Neural crest cell (in vitro differentiated cells): ENCODE results near the gene ATXN7. TPM values are rescaled to one million over a fixed set of nuclear protein-coding genes. Genes with fewer than 3 reads are reported as not detected.

ENCODE experiments used
- DNase-seq: peaks from one replicate; pipeline ENCODE4 v3.0.0; 2021; ENCODE audit warnings: low read depth, mixed read lengths, low spot score
- H3K27ac Mint-ChIP-seq: one replicate; pipeline ENCODE4 v1.8.0; 2021; ENCODE audit warnings: mild to moderate bottlenecking, mixed read lengths; ENCODE audit not compliant: unreplicated experiment
- H3K27me3 Mint-ChIP-seq: 2 replicates; pipeline ENCODE4 v1.8.0; 2021; ENCODE audit warnings: low read depth, mild to moderate bottlenecking, mixed read lengths
- H3K36me3 Mint-ChIP-seq: 2 replicates; pipeline ENCODE4 v1.8.0; 2021; ENCODE audit warnings: low read depth, mild to moderate bottlenecking, mixed read lengths
- H3K4me1 Mint-ChIP-seq: 2 replicates; pipeline ENCODE4 v1.8.0; 2021; ENCODE audit warnings: mixed read lengths
- H3K4me3 Mint-ChIP-seq: one replicate; pipeline ENCODE4 v1.8.0; 2021; ENCODE audit warnings: mild to moderate bottlenecking, mixed read lengths
- H3K9me3 Mint-ChIP-seq: 2 replicates; pipeline ENCODE4 v1.8.0; 2021; ENCODE audit warnings: mixed read lengths
- CTCF ChIP-seq: fragments of 200-600 bp; sonication (generic); conservative IDR thresholded peaks from 2 replicates; pipeline ENCODE4 v1.5.0; 2021; ENCODE audit warnings: antibody characterized with exemption, mild to moderate bottlenecking
- total RNA-seq: library from RNA; stranded (reverse); gene quantifications from 2 replicates; pipeline ENCODE4 v1.2.1, GENCODE V29; 2021

Gene ATXN7
- total RNA-seq, 1 donor from 2014 or later = 21.7 TPM

DNA sequence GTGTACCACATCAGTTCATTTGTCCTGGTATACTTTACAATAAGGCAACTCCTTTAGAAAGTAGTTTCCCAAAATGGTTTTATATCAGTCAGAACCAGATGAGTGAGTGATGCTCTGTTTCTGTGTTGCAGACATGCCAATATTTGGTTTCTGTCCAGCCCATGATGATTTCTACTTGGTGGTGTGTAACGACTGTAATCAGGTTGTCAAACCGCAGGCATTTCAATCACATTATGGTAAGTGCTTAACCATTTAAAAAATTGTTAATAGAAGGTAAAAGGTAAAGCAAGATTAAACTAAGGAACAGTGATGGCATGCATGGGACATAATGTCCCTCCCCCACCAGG lies 88.6 kb downstream of the ATXN7 start:
- no peak for TF ChIP-seq CTCF
- Mint-ChIP-seq H3K27me3 (no peaks in the 10 kb centered on the region), H3K4me3 (no peak overlapping the region), H3K4me1 (peaks cover 28% of the 10 kb centered on the region), H3K9me3 (no peaks in the 10 kb centered on the region), H3K36me3 (peaks cover 8% of the 10 kb centered on the region), H3K27ac (no peak overlapping the region)
- no peak for DNase-seq

DNA sequence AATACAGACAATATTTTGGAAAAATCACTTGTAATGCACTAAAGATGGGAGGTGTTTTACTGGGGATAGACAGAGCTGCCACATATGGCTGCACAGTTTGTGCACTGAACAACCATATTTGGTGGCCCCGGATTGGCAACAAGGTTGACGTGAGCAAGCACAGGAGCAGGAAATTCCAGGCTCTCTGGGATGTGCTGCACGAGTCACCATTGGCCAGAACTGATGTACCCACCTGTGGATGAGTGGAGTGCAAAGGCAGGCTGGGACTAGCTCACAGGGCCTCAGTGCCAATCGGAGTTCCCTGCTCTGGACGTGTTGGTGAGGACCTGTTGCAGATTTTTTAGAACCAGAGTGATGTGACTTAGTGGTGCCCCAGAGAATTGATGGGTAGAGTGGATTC lies 90.5 kb downstream of the ATXN7 start:
- H3K9me3 Mint-ChIP-seq = no peaks in the 10 kb centered on the region
- TF ChIP-seq CTCF = no peak

GRCh38 chr3:63955036-63955650 lies 91.5 kb downstream of the ATXN7 start:
- peak overlapping the region; percentile 48 for H3K27ac Mint-ChIP-seq
- H3K9me3 Mint-ChIP-seq = no peaks in the 10 kb centered on the region
- peaks cover 8% of the 10 kb centered on the region for H3K36me3 Mint-ChIP-seq
- H3K27me3 Mint-ChIP-seq = no peaks in the 10 kb centered on the region
- no peak overlapping the region for H3K4me3 Mint-ChIP-seq
- no peak for TF ChIP-seq CTCF
- no peak for DNase-seq
- peaks cover 18% of the 10 kb centered on the region for H3K4me1 Mint-ChIP-seq

More for the DNA sequence above, 90.5 kb downstream of the ATXN7 start:
- DNase-seq = no peak
- no peak overlapping the region for H3K4me3 Mint-ChIP-seq
- H3K27ac Mint-ChIP-seq = no peak overlapping the region
- H3K36me3 Mint-ChIP-seq = peaks cover 8% of the 10 kb centered on the region
- no peaks in the 10 kb centered on the region for H3K27me3 Mint-ChIP-seq
- H3K4me1 Mint-ChIP-seq = peaks cover 17% of the 10 kb centered on the region

DNA sequence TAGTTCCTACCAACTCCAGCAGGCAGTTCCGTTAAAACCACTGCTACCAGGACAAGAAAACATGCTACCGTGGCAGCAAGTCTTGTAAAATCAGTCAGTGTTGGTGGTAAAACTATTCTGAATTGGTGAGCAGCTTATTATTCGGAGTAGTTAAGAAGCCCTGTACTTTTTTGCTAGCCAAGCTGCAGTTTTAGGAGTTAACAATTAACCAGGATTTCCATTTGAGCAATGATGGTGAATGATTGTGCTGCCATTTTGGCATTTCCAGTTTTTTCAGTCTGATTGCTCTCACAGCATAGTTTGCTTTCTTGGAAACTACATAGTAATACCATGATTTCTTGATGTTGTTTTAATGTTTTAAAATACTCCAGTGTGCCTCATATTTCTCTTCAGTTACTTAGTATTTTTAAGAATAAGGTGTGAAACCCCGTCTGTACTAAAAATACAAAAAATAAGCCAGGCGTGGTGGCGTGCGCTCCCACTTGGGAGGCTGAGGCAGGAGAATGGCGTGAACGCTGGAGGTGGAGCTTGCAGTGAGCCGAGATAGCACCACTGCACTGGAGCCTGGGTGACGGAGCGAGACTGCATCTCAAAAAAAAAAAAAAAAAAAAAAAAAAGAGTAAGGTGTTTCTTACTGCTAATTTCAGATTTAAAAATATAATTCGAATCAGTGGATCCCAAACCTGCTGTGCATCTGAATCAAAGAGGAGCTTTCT lies 92.3 kb downstream of the ATXN7 start:
- H3K27me3 Mint-ChIP-seq = no peaks in the 10 kb centered on the region
- H3K27ac Mint-ChIP-seq = no peak overlapping the region
- peaks cover 20% of the 10 kb centered on the region for H3K4me1 Mint-ChIP-seq
- no peak for TF ChIP-seq CTCF
- no peak for DNase-seq
- no peak overlapping the region for H3K4me3 Mint-ChIP-seq
- H3K9me3 Mint-ChIP-seq = no peaks in the 10 kb centered on the region
- H3K36me3 Mint-ChIP-seq = peaks cover 8% of the 10 kb centered on the region

GRCh38 chr3:63959146-63959545 lies 95.5 kb downstream of the ATXN7 start:
- Mint-ChIP-seq H3K27ac (no peak overlapping the region), H3K36me3 (peaks cover 5% of the 10 kb centered on the region), H3K4me1 (peaks cover 15% of the 10 kb centered on the region), H3K4me3 (no peak overlapping the region), H3K9me3 (no peaks in the 10 kb centered on the region), H3K27me3 (no peaks in the 10 kb centered on the region)
- no peak for DNase-seq
- no peak for TF ChIP-seq CTCF
